Prostate gland (tissue), 2 donors: ENCODE measurements around the gene CXCR2.

Experiments
- POLR2AphosphoS5 ChIP-seq: sonication (generic); formaldehyde crosslinking; IDR thresholded peaks from one replicate; pipeline ENCODE4 v1.6.1; 2017; ENCODE audit warnings: antibody characterized with exemption
- TF ChIP-seq, protein P1 (sequence below), 4 experiments: fragments of 200-600 bp in 2 of 4; fragments of 450-650 bp in 2 of 4; sonication (generic) in 2 of 4; IDR thresholded peaks; 1 replicate in 3 of 4; 2 replicates in 1 of 4; pipeline ENCODE4 v1.5.1; 2016 to 2019; ENCODE audit warnings: antibody characterized with exemption in 4 of 4, mild to moderate bottlenecking in 2 of 4, moderate library complexity in 2 of 4

- TF ChIP-seq, protein P1, sequence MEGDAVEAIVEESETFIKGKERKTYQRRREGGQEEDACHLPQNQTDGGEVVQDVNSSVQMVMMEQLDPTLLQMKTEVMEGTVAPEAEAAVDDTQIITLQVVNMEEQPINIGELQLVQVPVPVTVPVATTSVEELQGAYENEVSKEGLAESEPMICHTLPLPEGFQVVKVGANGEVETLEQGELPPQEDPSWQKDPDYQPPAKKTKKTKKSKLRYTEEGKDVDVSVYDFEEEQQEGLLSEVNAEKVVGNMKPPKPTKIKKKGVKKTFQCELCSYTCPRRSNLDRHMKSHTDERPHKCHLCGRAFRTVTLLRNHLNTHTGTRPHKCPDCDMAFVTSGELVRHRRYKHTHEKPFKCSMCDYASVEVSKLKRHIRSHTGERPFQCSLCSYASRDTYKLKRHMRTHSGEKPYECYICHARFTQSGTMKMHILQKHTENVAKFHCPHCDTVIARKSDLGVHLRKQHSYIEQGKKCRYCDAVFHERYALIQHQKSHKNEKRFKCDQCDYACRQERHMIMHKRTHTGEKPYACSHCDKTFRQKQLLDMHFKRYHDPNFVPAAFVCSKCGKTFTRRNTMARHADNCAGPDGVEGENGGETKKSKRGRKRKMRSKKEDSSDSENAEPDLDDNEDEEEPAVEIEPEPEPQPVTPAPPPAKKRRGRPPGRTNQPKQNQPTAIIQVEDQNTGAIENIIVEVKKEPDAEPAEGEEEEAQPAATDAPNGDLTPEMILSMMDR (IDR thresholded peaks at IDR 0.05): no peak
- TF ChIP-seq POLR2AphosphoS5: no peak
Measured at GRCh38 chr2:218095853-218096252, 30.0 kb upstream of the CXCR2 start.
